Common myeloid progenitor, CD34-positive (primary cell): ENCODE measurements around the gene PLCD1. TPM values are rescaled to one million over a fixed set of nuclear protein-coding genes. Genes with fewer than 3 reads are reported as not detected.
"Not testable (repeated sequence)": the region's sequence is repeated elsewhere in the genome, so short reads cannot be mapped to it uniquely, and the experiment has no call there.

Experiments
- CTCF ChIA-PET: fragments of 350-600 bp; sonication (Branson Sonifier 250); formaldehyde crosslinking; loops from one replicate; lab custom pipeline; 2021; ENCODE audit warnings: antibody characterized with exemption; lab: Charles Lee
- POLR2A ChIA-PET: fragments of 350-600 bp; sonication (Branson Sonifier 250); formaldehyde crosslinking; loops from one replicate; lab custom pipeline; 2021; ENCODE audit warnings: antibody characterized with exemption; lab: Charles Lee
- DNase-seq, 3 donors: peaks; one replicate each; pipeline versions ENCODE4 v3.0.0 to v3.0.0-alpha.2; 2013
- H3K27ac ChIP-seq, 2 experiments: 1 replicate in 1 of 2; 2 replicates in 1 of 2; pipeline ENCODE4 v1.7.0; 2013; ENCODE audit warnings: inconsistent platforms in 2 of 2, low read length in 2 of 2, mild to moderate bottlenecking in 2 of 2, low read depth in 1 of 2, moderate library complexity in 1 of 2; ENCODE audit not compliant: severe bottlenecking in 2 of 2, insufficient read depth in 1 of 2, poor library complexity in 1 of 2
- H3K27me3 ChIP-seq, 5 experiments: replicated peaks in 2 of 5; 1 replicate in 3 of 5; 2 replicates in 2 of 5; pipeline versions ENCODE4 v1.6.1 to v1.7.0; 2013; ENCODE audit warnings: low read length in 4 of 5, mild to moderate bottlenecking in 2 of 5, moderate library complexity in 2 of 5, inconsistent platforms in 1 of 5; ENCODE audit not compliant: insufficient read depth in 5 of 5, control insufficient read depth in 4 of 5
- H3K36me3 ChIP-seq, 4 experiments: 1 replicate in 2 of 4; 2 replicates in 2 of 4; pipeline versions ENCODE4 v1.6.1 to v1.7.0; 2013; ENCODE audit warnings: low read length in 3 of 4, control low read depth in 1 of 4, mild to moderate bottlenecking in 1 of 4; ENCODE audit not compliant: control insufficient read depth in 4 of 4, insufficient read depth in 4 of 4
- H3K4me1 ChIP-seq, 4 experiments: 1 replicate in 3 of 4; 2 replicates in 1 of 4; pipeline versions ENCODE4 v1.6.1 to v1.7.1; 2013; ENCODE audit warnings: low read length in 3 of 4, mild to moderate bottlenecking in 3 of 4, control low read depth in 1 of 4, inconsistent platforms in 1 of 4, moderate library complexity in 1 of 4; ENCODE audit not compliant: control insufficient read depth in 4 of 4, insufficient read depth in 4 of 4; ENCODE audit errors: control extremely low read depth in 1 of 4
- H3K4me3 ChIP-seq, 7 experiments: 1 replicate in 4 of 7; 2 replicates in 3 of 7; pipeline versions ENCODE4 v1.5.1 to v1.7.0; 2013; ENCODE audit warnings: mild to moderate bottlenecking in 7 of 7, low read length in 6 of 7, moderate library complexity in 6 of 7, inconsistent platforms in 2 of 7, low read depth in 2 of 7, control low read depth in 1 of 7; ENCODE audit not compliant: insufficient read depth in 4 of 7, control insufficient read depth in 1 of 7; ENCODE audit errors: extremely low read depth in 1 of 7
- H3K9me3 ChIP-seq, 5 experiments: 1 replicate in 4 of 5; 2 replicates in 1 of 5; pipeline versions ENCODE4 v1.6.1 to v1.7.1; 2013; ENCODE audit warnings: low read length in 4 of 5, mild to moderate bottlenecking in 2 of 5, inconsistent platforms in 1 of 5, low read depth in 1 of 5, moderate library complexity in 1 of 5; ENCODE audit not compliant: control insufficient read depth in 4 of 5, insufficient read depth in 2 of 5; ENCODE audit errors: control extremely low read depth in 1 of 5
- WGBS: methylation state at CpG from one replicate; pipeline ENCODE4 v1.1.5; 2013; ENCODE audit not compliant: insufficient coverage; 5-methylcytosine and 5-hydroxymethylcytosine counted together
- polyA plus RNA-seq: library from polyadenylated mRNA; unstranded; fragments of 120-200 nt; gene quantifications from one replicate; pipeline ENCODE4 v1.2.1, GENCODE V29; 2013

Gene PLCD1
- 7.2 TPM for polyA plus RNA-seq

GRCh38 chr3:38029400-38030125 lies at the start of gene PLCD1:
TSS of gene PLCD1 (minus strand) at chr3:38029642. CDS start at chr3:38029539, 103 bp downstream.
- Histone ChIP-seq H3K27ac (no peak within 1 kb of the TSS), H3K9me3 (no peaks in the 10 kb centered on the region), H3K27me3 (peaks cover 0 to 54% (median 38%) of the 10 kb centered on the region in 5 experiments), H3K4me3 (peak within 1 kb of the TSS in 6 of 7 experiments; percentile 19 to 70 (median 46)), H3K4me1 (peaks cover 6 to 22% (median 19%) of the 10 kb centered on the region in 4 experiments), H3K36me3 (no peaks in the 10 kb centered on the region)
- POLR2A ChIA-PET = no interaction called here
- CTCF ChIA-PET = no interaction called here
- WGBS = 2% methylated on average over 58 of the region's 75 CpGs
- peak in 2 of 3 donors; percentile 23 to 37 for DNase-seq

GRCh38 chr3:38077073-38077472 lies 47.6 kb upstream of the PLCD1 start:
- H3K9me3 ChIP-seq, H3K27ac ChIP-seq, CTCF ChIA-PET, DNase-seq, H3K4me3 ChIP-seq, H3K36me3 ChIP-seq, H3K27me3 ChIP-seq, H3K4me1 ChIP-seq, POLR2A ChIA-PET: not testable (repeated sequence)
- 100% methylated on average over 1 of the region's 3 CpGs for WGBS

- Histone ChIP-seq H3K4me1 (no peaks in the 10 kb centered on the region), H3K4me3 (no peak overlapping the region), H3K27ac (no peak overlapping the region), H3K9me3 (no peaks in the 10 kb centered on the region), H3K27me3 (no peaks in the 10 kb centered on the region), H3K36me3 (no peaks in the 10 kb centered on the region)
- ChIA-PET CTCF (no interaction called here), POLR2A (no interaction called here)
- DNase-seq = no peak
- 100% methylated on average over 1 of the region's 2 CpGs for WGBS
These were observed 40.6 kb upstream of the PLCD1 start for GRCh38 chr3:38070013-38070412.

GRCh38 chr3:38067508-38068233 lies 38.2 kb upstream of the PLCD1 start:
- no peak overlapping the region for H3K27ac ChIP-seq
- no peak overlapping the region for H3K4me3 ChIP-seq
- CTCF ChIA-PET = interaction anchor here (0.8 kb wide), 1 partner anchor 13 kb away, joined by 3 read pairs; no protein-coding TSS in a partner anchor

GRCh38 chr3:38064453-38064852 lies 35.0 kb upstream of the PLCD1 start:
- CTCF ChIA-PET, H3K36me3 ChIP-seq: not testable (repeated sequence)
- 96% methylated on average over 7 of the region's 32 CpGs for WGBS

More at GRCh38 chr3:38067508-38068233, 38.2 kb upstream of the PLCD1 start:
- no peak for DNase-seq
- Histone ChIP-seq H3K36me3 (no peaks in the 10 kb centered on the region), H3K9me3 (no peaks in the 10 kb centered on the region), H3K4me1 (no peaks in the 10 kb centered on the region), H3K27me3 (no peaks in the 10 kb centered on the region)
- POLR2A ChIA-PET = no interaction called here
- WGBS = 97% methylated on average over 6 of the region's 6 CpGs

GRCh38 chr3:38062809-38063208 lies 33.4 kb upstream of the PLCD1 start:
- H3K4me1 ChIP-seq = no peaks in the 10 kb centered on the region
- no peak for DNase-seq
- no peak overlapping the region for H3K27ac ChIP-seq
- H3K4me3 ChIP-seq = no peak overlapping the region
- H3K27me3 ChIP-seq = peaks cover 0 to 2% (median 0%) of the 10 kb centered on the region in 5 experiments
- ChIA-PET CTCF (no interaction called here), POLR2A (no interaction called here)
- 83% methylated on average over 2 of the region's 2 CpGs for WGBS
- H3K9me3 ChIP-seq = no peaks in the 10 kb centered on the region
- no peaks in the 10 kb centered on the region for H3K36me3 ChIP-seq

More at GRCh38 chr3:38064453-38064852, 35.0 kb upstream of the PLCD1 start:
- H3K4me3 ChIP-seq, H3K4me1 ChIP-seq, POLR2A ChIA-PET, H3K9me3 ChIP-seq, DNase-seq, H3K27me3 ChIP-seq, H3K27ac ChIP-seq: not testable (repeated sequence)

- WGBS = 90% methylated on average over 6 of the region's 7 CpGs
- no peak overlapping the region for H3K27ac ChIP-seq
- POLR2A ChIA-PET = no interaction called here
These were observed 30.1 kb upstream of the PLCD1 start for GRCh38 chr3:38059591-38059990.

More at GRCh38 chr3:38059591-38059990, 30.1 kb upstream of the PLCD1 start:
- no peak for DNase-seq
- no peaks in the 10 kb centered on the region for H3K36me3 ChIP-seq
- H3K4me3 ChIP-seq = no peak overlapping the region
- H3K27me3 ChIP-seq = peaks cover 0 to 2% (median 0%) of the 10 kb centered on the region in 5 experiments
- CTCF ChIA-PET = no interaction called here
- H3K9me3 ChIP-seq = no peaks in the 10 kb centered on the region
- H3K4me1 ChIP-seq = peaks cover 0 to 9% (median 8%) of the 10 kb centered on the region in 4 experiments
